RWPE2 (cell line): Measurements from ENCODE around the gene PRRC2B.
"Not testable (repeated sequence)": the region's sequence is repeated elsewhere in the genome, so short reads cannot be mapped to it uniquely, and the experiment has no call there.

Experiments
- ATAC-seq: fragments of 200-7000 bp; cut with Tn5 transposase; 3 replicates; pipeline ENCODE4 v1.9.1; 2021; ENCODE audit warnings: low read depth
- DNase-seq: peaks from one replicate; pipeline ENCODE4 v3.0.0-alpha.2; 2020; ENCODE audit warnings: low spot score
- H3K27ac ChIP-seq: fragments of 450-650 bp; 2 replicates; pipeline ENCODE4 v1.5.1; 2017; ENCODE audit warnings: mild to moderate bottlenecking; ENCODE audit not compliant: poor library complexity, severe bottlenecking
- H3K27me3 ChIP-seq: fragments of 250-450 bp; sonication (Bioruptor Pico); 2 replicates; pipeline ENCODE4 v1.5.1; 2021; ENCODE audit warnings: mild to moderate bottlenecking, moderate library complexity; ENCODE audit not compliant: insufficient read depth, poor library complexity, severe bottlenecking
- H3K36me3 ChIP-seq: fragments of 250-450 bp; sonication (Bioruptor Pico); 2 replicates; pipeline ENCODE4 v1.5.1; 2020; ENCODE audit warnings: low read depth, mild to moderate bottlenecking, moderate library complexity
- H3K4me1 ChIP-seq: fragments of 250-450 bp; sonication (Bioruptor Pico); 2 replicates; pipeline ENCODE4 v1.5.1; 2021; ENCODE audit warnings: mild to moderate bottlenecking, moderate library complexity; ENCODE audit not compliant: insufficient read depth, poor library complexity, severe bottlenecking
- H3K4me3 ChIP-seq: fragments of 250-450 bp; sonication (Bioruptor Pico); 2 replicates; pipeline ENCODE4 v1.5.1; 2021; ENCODE audit warnings: mild to moderate bottlenecking, moderate library complexity; ENCODE audit not compliant: severe bottlenecking
- H3K9me3 ChIP-seq: fragments of 250-450 bp; sonication (Bioruptor Pico); 2 replicates; pipeline ENCODE4 v1.5.1; 2021; ENCODE audit warnings: mild to moderate bottlenecking, moderate library complexity; ENCODE audit not compliant: severe bottlenecking
- CTCF ChIP-seq: fragments of 450-650 bp; IDR thresholded peaks from one replicate; pipeline ENCODE4 v1.5.1; 2017; ENCODE audit warnings: mild to moderate bottlenecking, moderate library complexity; ENCODE audit not compliant: poor library complexity, severe bottlenecking

Gene PRRC2B

DNA sequence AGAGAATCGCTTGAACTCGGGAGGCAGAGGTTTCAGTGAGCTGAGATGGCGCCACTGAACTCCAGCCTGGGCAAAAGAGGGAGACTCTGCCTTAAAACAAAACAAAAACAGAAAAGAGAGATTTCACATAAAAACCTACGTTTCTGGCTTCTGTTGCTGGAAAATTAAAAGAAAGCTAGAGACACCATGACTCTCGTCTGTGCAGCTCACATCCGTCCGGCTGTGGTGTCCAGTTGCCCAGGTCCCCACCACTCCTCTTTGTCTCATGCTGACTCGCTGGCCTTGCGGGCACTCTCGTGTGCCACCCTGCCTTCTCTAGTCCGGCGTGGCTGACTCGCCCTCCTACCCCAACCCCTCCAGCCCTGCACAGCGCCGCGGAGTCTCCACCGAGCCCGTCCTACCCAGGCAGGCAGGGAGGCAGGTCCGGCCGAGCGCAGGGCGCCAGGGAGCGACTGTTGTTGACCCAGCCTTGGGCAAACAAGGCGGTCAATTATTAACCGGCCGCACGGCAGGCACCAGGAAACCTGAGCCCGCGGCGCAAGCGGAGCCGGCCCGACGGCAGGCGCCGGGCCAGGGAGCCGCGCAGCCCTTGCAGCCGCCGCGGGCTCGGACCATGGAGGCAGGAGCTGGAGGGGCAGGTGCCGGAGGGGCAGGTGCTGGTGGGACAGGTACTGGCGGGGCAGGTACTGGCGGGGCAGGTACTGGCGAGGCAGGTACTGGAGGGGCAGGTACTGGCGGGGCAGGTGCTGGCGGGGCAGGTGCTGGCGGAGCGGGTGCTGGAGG is 151.3 kb downstream of the PRRC2B start, which contains the start of gene PRRT1B:
PRRT1B (plus strand) TSS at position 521 of the 783 bp plus-strand sequence; CDS start at position 614, 93 bp downstream.
- Histone ChIP-seq H3K27me3 (peaks cover 47% of the 10 kb centered on the region), H3K4me1 (no peaks in the 10 kb centered on the region), H3K36me3 (no peaks in the 10 kb centered on the region), H3K4me3 (no peak within 1 kb of the TSS), H3K27ac (no peak within 1 kb of the TSS), H3K9me3 (peaks cover 3% of the 10 kb centered on the region)
- no peak for TF ChIP-seq CTCF
- ATAC-seq (peak; percentile 55), DNase-seq (no peak)

DNA sequence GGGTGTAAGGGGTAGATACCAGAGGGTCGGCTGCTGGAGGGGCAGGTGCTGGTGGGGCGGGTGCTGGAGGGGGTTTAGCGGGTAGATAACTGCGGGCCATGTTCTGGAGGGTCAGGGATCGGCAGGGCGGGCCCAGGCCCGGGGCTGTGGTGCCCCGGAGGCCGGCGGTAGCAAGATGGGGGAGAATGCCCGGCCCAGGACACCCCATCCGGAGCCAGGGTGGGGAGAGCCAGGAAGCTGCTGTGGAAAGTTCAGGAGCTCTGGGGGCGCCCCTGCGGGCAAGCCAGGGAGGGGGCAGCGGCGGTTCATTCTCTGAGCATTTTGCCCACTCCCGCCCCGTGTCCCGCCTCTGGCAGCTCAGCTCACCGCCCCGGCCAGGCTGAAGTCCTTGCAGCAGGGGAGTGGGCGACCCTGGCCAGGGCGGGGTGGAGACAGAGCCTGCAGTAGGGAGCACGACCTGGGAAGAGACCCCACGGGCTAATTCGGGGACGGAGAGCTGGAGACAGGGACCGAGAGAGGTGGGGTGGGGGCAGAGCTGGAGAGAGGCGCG is 152.0 kb downstream of the PRRC2B start:
- no peak for TF ChIP-seq CTCF
- ATAC-seq (peak; percentile 25; the same call in 1 of the 3 replicates), DNase-seq (no peak)
- H3K9me3 ChIP-seq = peaks cover 3% of the 10 kb centered on the region
- peaks cover 47% of the 10 kb centered on the region for H3K27me3 ChIP-seq
- no peaks in the 10 kb centered on the region for H3K36me3 ChIP-seq
- no peak overlapping the region for H3K27ac ChIP-seq
- no peaks in the 10 kb centered on the region for H3K4me1 ChIP-seq
- no peak overlapping the region for H3K4me3 ChIP-seq

DNA sequence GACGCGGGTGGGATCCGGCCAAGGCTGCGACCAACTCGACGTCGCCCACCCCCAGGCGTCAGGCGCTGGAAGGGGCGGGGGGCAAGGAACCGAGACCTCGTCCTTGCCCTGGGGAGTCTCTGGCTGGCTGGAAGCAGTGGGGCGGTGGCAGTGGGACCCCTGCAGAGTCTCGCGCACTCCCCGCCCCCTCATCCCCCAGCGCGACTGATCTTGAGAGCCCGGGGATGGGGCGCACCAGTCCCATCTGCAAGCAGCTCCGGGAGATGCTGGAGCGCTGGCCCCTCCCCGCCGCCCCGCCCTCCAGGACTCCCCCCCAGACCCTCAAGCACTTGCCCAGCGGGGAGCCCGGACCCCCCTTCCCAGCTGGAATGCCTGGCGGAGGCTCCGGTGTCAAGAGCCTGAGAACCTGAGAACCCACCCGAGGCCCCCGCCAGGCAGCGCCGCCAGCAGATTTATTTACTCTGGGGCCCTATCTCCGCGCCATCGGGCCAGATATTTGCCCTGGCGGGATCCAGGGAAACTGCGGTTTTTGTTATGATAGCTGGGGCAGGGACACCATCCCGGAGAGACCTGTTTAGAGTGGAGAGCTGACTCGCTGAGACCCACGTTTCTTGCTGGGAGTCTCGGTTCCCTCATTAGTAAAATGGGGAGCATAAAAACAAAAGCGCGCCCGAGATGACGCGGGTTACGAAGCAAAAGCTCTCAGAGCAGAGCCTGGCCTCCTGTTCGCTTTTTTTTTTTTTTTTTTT is 152.6 kb downstream of the PRRC2B start:
- peaks cover 47% of the 10 kb centered on the region for H3K27me3 ChIP-seq
- H3K36me3 ChIP-seq = no peaks in the 10 kb centered on the region
- ATAC-seq (peak; percentile 57), DNase-seq (no peak)
- H3K27ac ChIP-seq = no peak overlapping the region
- TF ChIP-seq CTCF = no peak
- H3K9me3 ChIP-seq = peaks cover 3% of the 10 kb centered on the region
- H3K4me3 ChIP-seq = no peak overlapping the region
- no peaks in the 10 kb centered on the region for H3K4me1 ChIP-seq

GRCh38 chr9:131549186-131549585 is 155.3 kb downstream of the PRRC2B start:
- H3K27ac ChIP-seq, H3K4me1 ChIP-seq, DNase-seq, H3K4me3 ChIP-seq, ATAC-seq, H3K36me3 ChIP-seq, H3K9me3 ChIP-seq: not testable (repeated sequence)
- H3K27me3 ChIP-seq = peaks cover 47% of the 10 kb centered on the region
